ENCODE data around the gene MKLN1. TPM values are rescaled to one million over a fixed set of nuclear protein-coding genes. Genes with fewer than 3 reads are reported as not detected.

Gene MKLN1
- total and polyA plus RNA-seq, 4 donors = 7.1 to 48.4 (median 25.5) TPM

GRCh38 chr7:131322861-131323260 is 4.8 kb upstream of the MKLN1 start:
- no peak for TF ChIP-seq SP1 (IDR thresholded peaks at IDR 0.05)
- TF ChIP-seq CTCF (IDR thresholded peaks at IDR 0.05; ENCODE audit: low read depth, low read length, missing input control) = no peak
- TF ChIP-seq JUND (IDR thresholded peaks at IDR 0.05) = no peak
- no peak for TF ChIP-seq HNF4G (IDR thresholded peaks at IDR 0.05)
- TF ChIP-seq RXRA (IDR thresholded peaks at IDR 0.05) = no peak
- TF ChIP-seq REST (IDR thresholded peaks at IDR 0.05) = no peak
- TF ChIP-seq ATF3 (IDR thresholded peaks at IDR 0.05) = no peak
- TF ChIP-seq FOXA2 (IDR thresholded peaks at IDR 0.05) = no peak

GRCh38 chr7:131325179-131325840 is 2.4 kb upstream of the MKLN1 start:
- Histone ChIP-seq H3K27ac (ENCODE audit: low read depth in 1 of 2, low read length in 2 of 2) (no peak overlapping the region), H3K9me3 (ENCODE audit: control insufficient read depth in 4 of 4, low read length in 3 of 4) (no peaks in the 10 kb centered on the region), H3K36me3 (ENCODE audit: control insufficient read depth in 4 of 4, insufficient read depth in 3 of 4, low read depth in 1 of 4, low read length in 3 of 4) (no peaks in the 10 kb centered on the region), H3K27me3 (ENCODE audit: control insufficient read depth in 4 of 4, insufficient read depth in 4 of 4, low read length in 3 of 4) (no peaks in the 10 kb centered on the region), H3K4me1 (ENCODE audit: control insufficient read depth in 4 of 4, insufficient read depth in 4 of 4, low read length in 3 of 4) (peaks cover 8 to 36% (median 23%) of the 10 kb centered on the region in 4 donors), H3K9ac (ENCODE audit: low read depth in 1 of 2, low read length in 2 of 2) (no peak overlapping the region), H3K4me3 (ENCODE audit: low read depth in 1 of 3, low read length in 3 of 3) (no peak overlapping the region)
- DNase-seq (ENCODE audit: low spot score) = no peak
- TF ChIP-seq GABPA (IDR thresholded peaks at IDR 0.05 in 1 of 2, conservative IDR thresholded peaks at IDR 0.05 in 1 of 2) (no peak), JUND (IDR thresholded peaks at IDR 0.05) (peak in 1 of 2 donors; percentile 23)
- 97% methylated on average over 5 of the region's 5 CpGs for WGBS

More at GRCh38 chr7:131322861-131323260, 4.8 kb upstream of the MKLN1 start:
- Histone ChIP-seq H3K4me3 (ENCODE audit: low read depth in 1 of 3, low read length in 3 of 3) (no peak overlapping the region), H3K9me3 (ENCODE audit: control insufficient read depth in 4 of 4, low read length in 3 of 4) (no peaks in the 10 kb centered on the region), H3K4me1 (ENCODE audit: control insufficient read depth in 4 of 4, insufficient read depth in 4 of 4, low read length in 3 of 4) (peaks cover 4 to 21% (median 12%) of the 10 kb centered on the region in 4 donors), H3K27ac (ENCODE audit: low read depth in 1 of 2, low read length in 2 of 2) (no peak overlapping the region), H3K27me3 (ENCODE audit: control insufficient read depth in 4 of 4, insufficient read depth in 4 of 4, low read length in 3 of 4) (no peaks in the 10 kb centered on the region), H3K9ac (ENCODE audit: low read depth in 1 of 2, low read length in 2 of 2) (no peak overlapping the region), H3K36me3 (ENCODE audit: control insufficient read depth in 4 of 4, insufficient read depth in 3 of 4, low read depth in 1 of 4, low read length in 3 of 4) (no peaks in the 10 kb centered on the region)
- DNase-seq (ENCODE audit: low spot score) = no peak
- WGBS = 94% methylated on average over 7 of the region's 7 CpGs

- peak overlapping the region in 1 of 3 donors; percentile 93 for H3K4me3 ChIP-seq (ENCODE audit: low read depth in 1 of 3, low read length in 3 of 3)
- H3K36me3 ChIP-seq (ENCODE audit: control insufficient read depth in 4 of 4, insufficient read depth in 3 of 4, low read depth in 1 of 4, low read length in 3 of 4) = no peaks in the 10 kb centered on the region
- no peak overlapping the region for H3K9ac ChIP-seq (ENCODE audit: low read depth in 1 of 2, low read length in 2 of 2)
- H3K9me3 ChIP-seq (ENCODE audit: control insufficient read depth in 4 of 4, low read length in 3 of 4) = no peaks in the 10 kb centered on the region
- peaks cover 9 to 40% (median 29%) of the 10 kb centered on the region in 4 donors for H3K4me1 ChIP-seq (ENCODE audit: control insufficient read depth in 4 of 4, insufficient read depth in 4 of 4, low read length in 3 of 4)
- WGBS = 81% methylated on average over 6 of the region's 6 CpGs
- TF ChIP-seq GABPA (IDR thresholded peaks at IDR 0.05 in 1 of 2, conservative IDR thresholded peaks at IDR 0.05 in 1 of 2) (no peak), RAD21 (IDR thresholded peaks at IDR 0.05) (no peak), ATF3 (IDR thresholded peaks at IDR 0.05) (no peak), FOXA2 (IDR thresholded peaks at IDR 0.05) (no peak)
- no peak for DNase-seq (ENCODE audit: low spot score)
- H3K27ac ChIP-seq (ENCODE audit: low read depth in 1 of 2, low read length in 2 of 2) = no peak overlapping the region
- H3K27me3 ChIP-seq (ENCODE audit: control insufficient read depth in 4 of 4, insufficient read depth in 4 of 4, low read length in 3 of 4) = no peaks in the 10 kb centered on the region
Observed at GRCh38 chr7:131326576-131326975, 1.1 kb upstream of the MKLN1 start.
